HG03457 (cell line): ENCODE results near the gene MAMDC2.

Source experiments
- ATAC-seq: cut with Tn5 transposase; IDR thresholded peaks from one replicate; pipeline ENCODE4 v1.9.1; 2021; ENCODE audit warnings: moderate number of reproducible peaks; ENCODE audit not compliant: unreplicated experiment

The MAMDC2 gene

GRCh38 chr9:70257502-70257901, 213.9 kb downstream of the MAMDC2 start:
- ATAC-seq, result no peak

GRCh38 chr9:70257991-70258691, 214.5 kb downstream of the MAMDC2 start:
- ATAC-seq, result peak; percentile 35

- peak; percentile 73 for ATAC-seq
Observed at GRCh38 chr9:70258692-70259511, 215.3 kb downstream of the MAMDC2 start, which contains the start of gene SMC5. SMC5 (plus strand) TSS chr9:70258978; CDS start chr9:70259079, 101 bp downstream.

- no peak for ATAC-seq
Observed at GRCh38 chr9:70259512-70259802, 215.8 kb downstream of the MAMDC2 start.

GRCh38 chr9:70260007-70260443, 216.4 kb downstream of the MAMDC2 start:
- ATAC-seq, result no peak

GRCh38 chr9:70260606-70261005, 217.0 kb downstream of the MAMDC2 start:
- no peak for ATAC-seq

- no peak for ATAC-seq
Observed at GRCh38 chr9:70261131-70261870, 217.7 kb downstream of the MAMDC2 start.

- no peak for ATAC-seq
Observed at GRCh38 chr9:70262366-70262765, 218.7 kb downstream of the MAMDC2 start.

GRCh38 chr9:70262948-70263347, 219.3 kb downstream of the MAMDC2 start:
- no peak for ATAC-seq

GRCh38 chr9:70263421-70263820, 219.8 kb downstream of the MAMDC2 start:
- ATAC-seq, result no peak
